HG03135 (cell line): ENCODE measurements around the gene PSG6.
"Not testable (repeated sequence)": the region's sequence is repeated elsewhere in the genome, so short reads cannot be mapped to it uniquely, and the experiment has no call there.

Experiments
- ATAC-seq: cut with Tn5 transposase; IDR thresholded peaks from one replicate; pipeline ENCODE4 v1.9.1; 2021; ENCODE audit warnings: mild to moderate bottlenecking, moderate library complexity; ENCODE audit not compliant: unreplicated experiment

PSG6 gene

GRCh38 chr19:42912941-42913340 is 4.8 kb downstream of the PSG6 start:
- ATAC-seq: not testable (repeated sequence)

- ATAC-seq: not testable (repeated sequence)
Observed at GRCh38 chr19:42911731-42912130, 6.0 kb downstream of the PSG6 start.

- ATAC-seq: not testable (repeated sequence)
Observed at GRCh38 chr19:42906162-42906561, 11.5 kb downstream of the PSG6 start.

- not testable (repeated sequence) for ATAC-seq
Observed at GRCh38 chr19:42900561-42900960, 17.1 kb downstream of the PSG6 start.

- not testable (repeated sequence) for ATAC-seq
Observed at GRCh38 chr19:42899674-42900073, 18.0 kb downstream of the PSG6 start.

GRCh38 chr19:42899110-42899509 is 18.6 kb downstream of the PSG6 start:
- not testable (repeated sequence) for ATAC-seq

GRCh38 chr19:42898656-42899055 is 19.0 kb downstream of the PSG6 start:
- ATAC-seq: not testable (repeated sequence)

- ATAC-seq: not testable (repeated sequence)
Observed at GRCh38 chr19:42897729-42898128, 20.0 kb downstream of the PSG6 start.

- ATAC-seq: not testable (repeated sequence)
Observed at GRCh38 chr19:42890446-42890845, 27.2 kb downstream of the PSG6 start.

- ATAC-seq: not testable (repeated sequence)
Observed at GRCh38 chr19:42887876-42888445, 29.7 kb downstream of the PSG6 start.

GRCh38 chr19:42882730-42883129 is 35.0 kb downstream of the PSG6 start:
- not testable (repeated sequence) for ATAC-seq

GRCh38 chr19:42882010-42882409 is 35.7 kb downstream of the PSG6 start:
- ATAC-seq: not testable (repeated sequence)

- ATAC-seq: not testable (repeated sequence)
Observed at GRCh38 chr19:42881279-42881678, 36.4 kb downstream of the PSG6 start.

GRCh38 chr19:42880621-42881020 is 37.1 kb downstream of the PSG6 start:
- ATAC-seq: not testable (repeated sequence)

GRCh38 chr19:42879613-42880012 is 38.1 kb downstream of the PSG6 start, which contains the start of gene PSG1:
Gene PSG1, minus strand, starts transcription at chr19:42879713. Its CDS starts 132 bp downstream, at chr19:42879581.
- no peak for ATAC-seq

- not testable (repeated sequence) for ATAC-seq
Observed at GRCh38 chr19:42876596-42876995, 41.1 kb downstream of the PSG6 start.

GRCh38 chr19:42875881-42876280 is 41.8 kb downstream of the PSG6 start:
- not testable (repeated sequence) for ATAC-seq

- ATAC-seq: not testable (repeated sequence)
Observed at GRCh38 chr19:42874901-42875813, 42.5 kb downstream of the PSG6 start.

- ATAC-seq: not testable (repeated sequence)
Observed at GRCh38 chr19:42874136-42874535, 43.6 kb downstream of the PSG6 start.

- ATAC-seq: no peak
Observed at GRCh38 chr19:42872608-42873007, 45.1 kb downstream of the PSG6 start.

GRCh38 chr19:42857544-42857867 is 60.2 kb downstream of the PSG6 start:
- ATAC-seq: no peak
